ENCODE data around the gene BRIP1.
"Not testable (repeated sequence)": the region's sequence is repeated elsewhere in the genome, so short reads cannot be mapped to it uniquely, and the experiment has no call there.

Gene BRIP1

DNA sequence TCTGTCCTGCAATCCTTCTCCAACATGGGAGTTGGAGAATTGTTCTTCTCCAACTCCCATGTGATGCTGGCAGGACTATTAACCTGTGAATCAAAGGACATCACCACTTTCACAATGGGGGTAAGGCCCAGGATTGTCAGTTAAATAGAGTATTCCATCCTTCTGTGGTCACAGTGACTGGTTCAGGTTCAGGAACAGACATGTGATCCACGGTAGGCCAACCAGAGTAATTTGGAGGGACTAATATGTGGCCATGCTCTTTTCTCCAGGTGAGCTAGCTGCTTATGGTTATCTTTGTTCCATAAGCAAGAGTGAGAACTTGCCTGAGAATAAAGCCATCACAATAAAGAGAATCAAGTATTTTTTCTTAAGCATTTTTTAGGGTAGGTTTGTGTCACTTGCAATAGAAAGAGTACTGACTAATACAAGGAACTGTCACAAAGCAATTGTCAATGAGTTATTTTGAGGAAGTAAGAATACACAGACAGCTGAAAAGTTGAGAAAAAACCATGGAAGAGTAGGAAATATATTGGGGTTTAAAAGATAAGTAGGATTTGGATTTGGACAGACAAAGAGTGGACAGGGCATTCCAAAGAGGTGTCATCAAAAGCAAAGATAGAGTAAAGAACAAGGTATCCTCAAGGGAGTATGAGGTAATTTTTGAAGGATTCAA lies 63.4 kb downstream of the BRIP1 start:
- no peak for DNase-seq (ENCODE audit: low spot score)

GRCh38 chr17:61797283-61797682 lies 66.0 kb downstream of the BRIP1 start:
- no peak for DNase-seq (ENCODE audit: low spot score)

DNA sequence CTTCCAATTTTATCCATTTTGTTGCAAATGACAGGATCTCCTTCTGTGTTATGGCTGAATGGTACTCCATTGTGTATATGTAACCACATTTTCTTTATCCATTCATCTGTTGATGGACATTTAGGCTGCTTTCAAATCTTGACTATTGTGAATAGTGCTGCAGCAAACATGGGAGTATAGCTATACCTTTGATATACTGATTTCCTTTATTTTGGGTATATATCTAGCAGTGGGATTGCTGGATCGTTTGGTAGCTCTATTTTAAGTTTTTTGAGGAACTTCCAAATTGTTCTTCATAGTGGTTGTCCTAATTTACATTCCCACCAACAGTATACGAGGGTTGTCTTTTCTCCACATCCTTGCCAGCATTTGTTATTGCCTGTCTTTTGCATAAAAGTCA lies 67.8 kb downstream of the BRIP1 start:
- DNase-seq (ENCODE audit: low spot score): no peak

GRCh38 chr17:61794792-61795191 lies 68.5 kb downstream of the BRIP1 start:
- no peak for DNase-seq (ENCODE audit: low spot score)

DNA sequence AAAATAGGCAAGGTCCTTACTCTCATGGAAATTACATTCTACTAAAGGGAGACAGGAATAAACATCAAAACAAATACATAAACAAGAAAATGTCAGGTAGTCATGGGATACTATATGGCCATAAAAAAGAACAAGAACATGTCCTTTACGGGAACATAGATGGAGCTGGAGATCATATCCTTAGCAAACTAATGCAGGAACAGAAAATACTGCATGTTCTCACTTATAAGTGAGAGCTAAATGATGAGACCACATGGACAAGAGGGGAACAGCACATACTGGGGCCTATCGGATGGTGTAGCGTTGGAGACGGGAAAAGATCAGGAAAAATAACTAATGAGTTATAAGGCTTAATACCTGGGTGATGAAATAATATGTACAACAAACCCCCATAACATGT lies 69.1 kb downstream of the BRIP1 start:
- no peak for DNase-seq (ENCODE audit: low spot score)

- no peak for DNase-seq (ENCODE audit: low spot score)
Observed at GRCh38 chr17:61793565-61793964, 69.8 kb downstream of the BRIP1 start.

DNA sequence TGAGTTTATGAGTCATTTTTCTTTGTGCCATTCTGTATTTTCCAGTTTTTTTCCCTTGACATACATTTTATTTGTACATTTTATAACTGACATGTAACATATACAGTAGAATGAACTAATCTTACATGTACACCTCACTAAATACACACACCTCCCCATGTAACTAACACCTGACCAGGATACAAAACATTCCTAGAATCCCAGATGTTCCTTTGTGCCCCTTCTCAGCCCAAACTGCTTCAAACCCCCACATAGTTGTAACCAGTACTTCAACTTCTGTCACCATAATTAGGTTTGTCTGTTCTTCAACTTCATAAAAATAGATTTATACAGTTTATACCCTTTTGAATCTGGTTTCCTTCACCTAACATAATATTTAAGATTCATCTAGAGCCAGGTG lies 73.5 kb downstream of the BRIP1 start:
- DNase-seq (ENCODE audit: low spot score): no peak

DNA sequence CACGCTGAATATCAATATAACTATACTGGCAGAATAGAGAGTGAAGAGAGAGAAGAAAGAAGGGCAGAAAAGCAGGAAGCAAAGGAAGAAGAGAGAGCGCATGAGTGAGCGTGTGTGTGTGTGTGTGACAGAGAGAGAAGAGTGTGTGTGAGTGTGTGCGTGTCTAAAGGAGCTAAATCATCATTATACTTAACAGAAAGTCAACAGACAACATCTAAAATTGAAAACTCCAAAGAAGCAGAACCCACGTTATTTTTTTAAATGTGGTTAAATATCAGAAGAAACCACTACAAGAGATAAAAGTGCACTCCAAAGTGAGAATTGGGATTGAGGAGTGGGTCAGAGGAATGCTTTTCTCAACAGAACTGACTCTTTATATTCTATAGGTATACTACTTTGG lies 77.2 kb downstream of the BRIP1 start:
- DNase-seq (ENCODE audit: low spot score): no peak

DNA sequence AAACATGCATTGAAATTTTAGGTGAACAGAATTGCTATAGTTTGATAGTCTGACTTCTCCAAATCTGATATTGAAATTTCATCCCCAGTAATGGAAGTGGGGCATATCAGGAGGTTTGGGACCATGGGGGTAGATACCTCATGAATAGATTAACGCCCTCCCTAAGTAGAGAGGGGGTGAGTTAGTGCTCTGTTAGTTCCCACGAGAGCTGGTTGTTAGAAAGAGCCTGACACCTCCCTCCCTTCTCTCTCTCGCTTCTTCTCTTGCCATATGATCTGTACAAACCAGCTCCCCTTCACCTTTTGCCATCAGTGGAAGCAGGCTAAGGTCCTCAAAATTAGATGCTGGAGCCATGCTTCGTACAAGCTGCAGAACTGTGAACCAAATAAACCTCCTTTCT lies 78.8 kb downstream of the BRIP1 start:
- no peak for DNase-seq (ENCODE audit: low spot score)

DNA sequence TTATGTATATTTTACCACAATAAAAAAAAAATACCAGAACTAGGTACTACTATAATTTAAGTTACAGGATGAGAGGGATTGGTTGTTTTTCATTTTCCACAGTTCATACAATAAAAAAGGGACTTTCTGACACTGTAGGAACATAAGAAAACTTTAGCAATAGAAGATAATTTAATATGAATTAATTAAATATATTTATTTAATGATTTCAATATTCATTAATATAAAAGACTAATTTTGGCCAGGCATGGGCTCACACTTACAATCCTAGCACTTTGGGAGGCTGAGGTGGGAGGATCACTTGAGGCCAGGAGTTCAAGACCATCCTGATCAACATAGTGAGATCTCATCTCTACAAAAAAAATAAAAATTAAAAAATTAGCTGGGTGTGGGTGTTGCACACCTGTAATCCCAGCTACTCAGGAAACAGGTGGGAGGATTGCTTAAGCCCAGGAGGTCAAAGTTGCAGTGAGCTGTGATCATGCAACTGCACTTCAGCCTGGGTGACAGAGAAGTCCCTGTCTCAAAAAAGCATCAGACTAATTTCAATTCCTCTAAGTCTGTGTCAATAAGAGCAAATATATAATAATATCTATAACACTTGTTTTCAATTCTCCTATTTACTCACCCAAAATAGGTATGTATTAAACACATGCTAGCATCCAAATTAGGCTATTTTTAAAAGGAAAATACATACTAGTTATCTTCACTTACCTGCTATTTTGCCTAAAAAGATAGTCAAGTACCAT lies 79.6 kb downstream of the BRIP1 start:
- no peak for DNase-seq (ENCODE audit: low spot score)

GRCh38 chr17:61783120-61783519 lies 80.2 kb downstream of the BRIP1 start:
- no peak for DNase-seq (ENCODE audit: low spot score)

- DNase-seq (ENCODE audit: low spot score): no peak
Observed at GRCh38 chr17:61782683-61783082, 80.6 kb downstream of the BRIP1 start.

- no peak for DNase-seq (ENCODE audit: low spot score)
Observed at GRCh38 chr17:61775364-61775763, 88.0 kb downstream of the BRIP1 start.

DNA sequence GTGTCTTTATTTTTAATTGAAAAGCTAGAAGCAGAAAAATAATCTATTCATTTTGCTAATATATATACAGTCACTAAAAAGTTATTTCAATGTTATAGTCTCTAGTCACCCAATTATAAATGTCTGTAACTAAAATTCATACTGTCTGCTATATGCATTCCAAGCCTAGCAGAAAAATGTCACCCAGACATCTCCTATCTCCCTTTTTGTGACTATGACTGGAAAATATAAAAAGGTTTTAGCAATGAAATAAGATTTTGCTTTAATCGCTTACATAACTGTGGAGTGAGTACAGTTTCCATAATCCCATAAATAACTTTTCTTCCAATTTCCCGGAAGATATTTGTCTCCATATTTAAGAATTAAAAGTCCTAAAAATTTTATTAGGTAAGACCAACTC lies 88.6 kb downstream of the BRIP1 start:
- no peak for DNase-seq (ENCODE audit: low spot score)

GRCh38 chr17:61774087-61774486 lies 89.2 kb downstream of the BRIP1 start:
- DNase-seq (ENCODE audit: low spot score): not testable (repeated sequence)

- DNase-seq (ENCODE audit: low spot score): no peak
Observed at GRCh38 chr17:61770752-61771533, 92.4 kb downstream of the BRIP1 start.

- no peak for DNase-seq (ENCODE audit: low spot score)
Observed at GRCh38 chr17:61770043-61770442, 93.3 kb downstream of the BRIP1 start.

GRCh38 chr17:61768405-61768804 lies 94.9 kb downstream of the BRIP1 start:
- no peak for DNase-seq (ENCODE audit: low spot score)

- no peak for DNase-seq (ENCODE audit: low spot score)
Observed at GRCh38 chr17:61766520-61766919, 96.8 kb downstream of the BRIP1 start.

DNA sequence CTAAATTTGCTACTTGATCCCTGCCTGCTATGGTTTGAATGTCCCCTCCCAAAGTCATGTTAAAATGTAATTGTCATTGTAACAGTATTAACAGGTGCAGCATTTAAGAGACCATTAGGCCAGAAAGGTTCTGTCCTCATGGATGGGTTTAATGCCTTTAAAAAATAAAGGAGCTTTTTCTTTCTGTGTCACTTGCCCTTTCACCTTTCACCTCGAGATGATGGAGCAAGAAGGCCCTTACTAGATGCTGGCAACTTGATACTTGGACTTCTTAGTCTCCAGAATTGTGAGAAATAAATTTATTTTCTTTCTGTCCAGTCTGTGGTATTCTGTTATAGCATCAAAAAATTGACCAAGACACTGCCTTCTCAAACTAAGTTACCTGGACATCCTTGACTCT lies 98.5 kb downstream of the BRIP1 start:
- no peak for DNase-seq (ENCODE audit: low spot score)

- no peak for DNase-seq (ENCODE audit: low spot score)
Observed at GRCh38 chr17:61761827-61762226, 101.5 kb downstream of the BRIP1 start.

GRCh38 chr17:61759362-61759761 lies 104.0 kb downstream of the BRIP1 start:
- no peak for DNase-seq (ENCODE audit: low spot score)

DNA sequence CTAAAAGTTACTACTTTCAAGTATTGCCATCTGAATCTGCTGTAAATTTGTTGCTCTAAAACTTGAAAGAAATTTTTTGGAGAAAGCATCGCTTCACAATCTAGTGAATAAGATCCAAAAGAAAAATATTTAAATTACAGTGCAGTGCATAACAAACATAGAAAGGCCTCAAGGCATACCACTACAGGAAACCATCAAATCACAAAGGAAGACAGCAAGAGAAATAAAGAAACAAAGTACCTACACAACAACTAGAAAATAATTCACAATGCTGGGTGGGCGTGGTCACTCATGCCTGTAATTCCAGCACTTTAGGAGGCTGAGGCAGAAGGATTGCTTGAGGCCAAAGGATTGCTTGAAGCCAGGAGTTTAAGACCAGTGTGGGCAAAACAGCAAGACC lies 104.9 kb downstream of the BRIP1 start:
- no peak for DNase-seq (ENCODE audit: low spot score)
